Erythroblast (primary cell): ENCODE measurements around the gene RPH3AL.

ENCODE experiments used
- GATA1 ChIP-seq: IDR thresholded peaks from 2 replicates; pipeline ENCODE4 v1.6.1; 2011; ENCODE audit warnings: low read depth, mild to moderate bottlenecking, control low read depth, low read length, moderate library complexity
- POLR2A ChIP-seq: IDR thresholded peaks from 2 replicates; pipeline ENCODE4 v1.6.1; 2011; ENCODE audit warnings: mild to moderate bottlenecking, low read length

GRCh38 chr17:162689-163088 lies 189.9 kb downstream of the RPH3AL start:
- TF ChIP-seq POLR2A (no peak), GATA1 (no peak)
